Peyer's patch (tissue), 4 donors: Measurements from ENCODE around the gene PKNOX2.

Experiments
- POLR2A ChIP-seq, 2 donors: fragments of 450-650 bp; IDR thresholded peaks; one replicate each; pipeline ENCODE4 v1.5.1; 2017; ENCODE audit warnings: antibody characterized with exemption in 2 of 2, mild to moderate bottlenecking in 2 of 2, moderate library complexity in 2 of 2
- TF ChIP-seq, protein P1 (sequence below), 6 experiments: fragments of 450-650 bp in 4 of 6; fragments of 200-600 bp in 2 of 6; sonication (generic) in 1 of 6; IDR thresholded peaks; one replicate each; pipeline ENCODE4 v1.5.1; 2017 to 2019; ENCODE audit warnings: antibody characterized with exemption in 6 of 6, mild to moderate bottlenecking in 3 of 6, moderate library complexity in 1 of 6

DNA sequence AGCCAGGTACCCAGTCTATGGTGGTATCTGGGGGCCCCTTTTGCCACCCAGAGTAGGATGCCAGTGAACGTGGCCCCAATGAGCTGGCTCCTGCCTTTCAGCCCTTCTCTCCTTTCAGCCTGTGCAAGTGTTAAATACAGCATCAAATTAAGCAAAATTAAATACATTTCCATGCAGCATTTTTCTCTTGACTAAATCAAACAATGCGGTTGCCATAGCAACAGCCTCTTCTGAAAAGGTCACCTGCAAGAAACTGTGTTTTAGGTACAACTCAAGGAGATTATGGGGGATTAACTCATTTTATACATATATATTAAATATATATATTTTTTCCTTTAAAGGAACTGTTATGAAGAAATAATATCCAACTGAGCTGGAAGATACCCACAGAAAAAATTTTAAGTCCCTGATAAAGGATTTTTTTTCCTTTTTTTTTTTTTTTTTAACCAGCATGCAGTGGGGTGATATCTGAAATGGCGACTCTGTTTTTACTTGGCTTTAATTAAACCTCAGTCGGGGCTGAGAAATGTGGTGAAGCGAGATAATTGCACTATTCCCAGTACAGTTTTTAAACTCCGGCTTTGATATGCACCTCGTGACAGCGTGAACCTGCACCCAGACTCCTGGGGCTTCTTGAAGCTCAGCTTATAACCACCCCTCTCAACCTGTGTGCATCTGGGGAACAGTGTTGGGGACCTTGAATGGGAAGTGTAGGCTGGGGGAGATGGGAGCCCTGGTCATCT, 115.3 kb downstream of the PKNOX2 start:
- TF ChIP-seq, protein P1, sequence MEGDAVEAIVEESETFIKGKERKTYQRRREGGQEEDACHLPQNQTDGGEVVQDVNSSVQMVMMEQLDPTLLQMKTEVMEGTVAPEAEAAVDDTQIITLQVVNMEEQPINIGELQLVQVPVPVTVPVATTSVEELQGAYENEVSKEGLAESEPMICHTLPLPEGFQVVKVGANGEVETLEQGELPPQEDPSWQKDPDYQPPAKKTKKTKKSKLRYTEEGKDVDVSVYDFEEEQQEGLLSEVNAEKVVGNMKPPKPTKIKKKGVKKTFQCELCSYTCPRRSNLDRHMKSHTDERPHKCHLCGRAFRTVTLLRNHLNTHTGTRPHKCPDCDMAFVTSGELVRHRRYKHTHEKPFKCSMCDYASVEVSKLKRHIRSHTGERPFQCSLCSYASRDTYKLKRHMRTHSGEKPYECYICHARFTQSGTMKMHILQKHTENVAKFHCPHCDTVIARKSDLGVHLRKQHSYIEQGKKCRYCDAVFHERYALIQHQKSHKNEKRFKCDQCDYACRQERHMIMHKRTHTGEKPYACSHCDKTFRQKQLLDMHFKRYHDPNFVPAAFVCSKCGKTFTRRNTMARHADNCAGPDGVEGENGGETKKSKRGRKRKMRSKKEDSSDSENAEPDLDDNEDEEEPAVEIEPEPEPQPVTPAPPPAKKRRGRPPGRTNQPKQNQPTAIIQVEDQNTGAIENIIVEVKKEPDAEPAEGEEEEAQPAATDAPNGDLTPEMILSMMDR (IDR thresholded peaks at IDR 0.05), result no peak
- TF ChIP-seq POLR2A (IDR thresholded peaks at IDR 0.05), result no peak
